Measurements from ENCODE around the gene GGCT.
A peak's percentile ranks its signal among the peaks of the same experiment; 100 is the strongest.
"Not testable (repeated sequence)": the region's sequence is repeated elsewhere in the genome, so short reads cannot be mapped to it uniquely, and the experiment has no call there.

Gene GGCT

DNA sequence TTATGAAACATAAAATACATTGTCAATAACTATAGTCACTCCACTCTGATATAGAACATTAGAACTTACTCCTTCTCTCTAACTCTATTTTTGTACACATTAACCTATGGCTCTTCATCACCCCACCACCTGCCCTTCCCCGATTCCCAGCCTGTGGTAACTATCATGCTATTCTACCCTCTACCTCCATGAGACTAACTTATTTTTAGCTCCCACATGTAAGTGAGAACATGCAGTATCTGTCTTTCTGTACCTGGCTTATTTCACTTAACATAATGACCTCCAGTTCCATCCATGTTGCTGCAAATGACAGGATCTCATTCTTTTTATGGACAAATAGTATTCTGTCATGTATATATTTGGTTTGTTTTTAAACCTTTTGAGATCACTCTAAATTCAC is 17.3 kb downstream of the GGCT start:
- H3K9me3 Mint-ChIP-seq, result peaks cover 6% of the 10 kb centered on the region
- H3K4me3 Mint-ChIP-seq, result no peak overlapping the region
- peaks cover 13% of the 10 kb centered on the region for H3K27me3 Mint-ChIP-seq
- H3K4me1 Mint-ChIP-seq, result no peaks in the 10 kb centered on the region
- no peak for ATAC-seq (replicated peaks; ENCODE audit: extremely low read depth, poor library complexity, severe bottlenecking)
- H3K36me3 Mint-ChIP-seq (ENCODE audit: insufficient read depth), result no peaks in the 10 kb centered on the region
- no peak for DNase-seq (ENCODE audit: low spot score in 2 of 2)
- H3K27ac Mint-ChIP-seq (ENCODE audit: low read depth), result no peak overlapping the region

DNA sequence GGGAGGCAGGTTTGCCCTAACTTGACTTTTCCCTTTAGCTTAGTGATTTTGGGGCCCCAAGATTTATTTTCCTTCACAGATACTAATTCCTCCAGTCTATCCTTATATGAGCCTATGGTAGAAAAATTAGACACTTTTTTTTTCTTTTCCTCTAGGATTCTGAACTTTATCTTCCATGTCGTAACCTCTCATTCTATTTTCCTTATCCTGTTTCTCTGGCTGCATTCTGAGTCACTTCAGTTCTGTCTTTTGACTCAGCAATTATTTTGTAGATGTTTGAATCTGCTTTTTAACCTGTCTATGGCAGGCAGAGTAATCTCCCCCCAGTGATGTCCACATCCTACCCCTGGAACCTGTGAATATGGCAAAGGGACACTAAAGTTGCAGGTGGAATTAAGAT is 19.0 kb downstream of the GGCT start:
- no peak for ATAC-seq (replicated peaks; ENCODE audit: extremely low read depth, poor library complexity, severe bottlenecking)
- Mint-ChIP-seq H3K27me3 (no peaks in the 10 kb centered on the region), H3K36me3 (ENCODE audit: insufficient read depth) (no peaks in the 10 kb centered on the region), H3K4me1 (no peaks in the 10 kb centered on the region), H3K4me3 (no peak overlapping the region), H3K9me3 (no peaks in the 10 kb centered on the region), H3K27ac (ENCODE audit: low read depth) (no peak overlapping the region)
- DNase-seq (ENCODE audit: low spot score in 2 of 2), result no peak

DNA sequence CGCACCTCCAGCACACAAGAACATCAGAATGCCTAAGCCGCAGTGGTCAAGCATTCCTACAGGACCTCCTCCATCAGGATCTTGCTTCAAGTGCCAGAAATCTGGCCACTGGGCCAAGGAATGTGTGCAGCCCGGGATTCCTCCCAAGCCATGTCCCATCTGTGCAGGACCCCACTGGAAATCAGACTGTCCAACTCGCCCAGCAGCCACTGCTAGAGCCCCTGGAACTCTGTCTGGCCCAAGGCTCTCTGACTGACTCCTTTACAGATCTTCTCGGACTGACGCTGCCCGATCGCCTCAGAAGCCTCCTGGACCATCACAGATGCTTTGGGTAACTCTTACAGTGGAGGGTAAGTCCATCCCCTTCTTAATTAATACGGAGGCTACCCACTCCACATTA is 23.2 kb downstream of the GGCT start:
- not testable (repeated sequence) for H3K27ac Mint-ChIP-seq (ENCODE audit: low read depth); H3K4me1 Mint-ChIP-seq; DNase-seq (ENCODE audit: low spot score in 2 of 2); H3K9me3 Mint-ChIP-seq; H3K36me3 Mint-ChIP-seq (ENCODE audit: insufficient read depth); H3K4me3 Mint-ChIP-seq; H3K27me3 Mint-ChIP-seq; ATAC-seq (replicated peaks; ENCODE audit: extremely low read depth, poor library complexity, severe bottlenecking)

DNA sequence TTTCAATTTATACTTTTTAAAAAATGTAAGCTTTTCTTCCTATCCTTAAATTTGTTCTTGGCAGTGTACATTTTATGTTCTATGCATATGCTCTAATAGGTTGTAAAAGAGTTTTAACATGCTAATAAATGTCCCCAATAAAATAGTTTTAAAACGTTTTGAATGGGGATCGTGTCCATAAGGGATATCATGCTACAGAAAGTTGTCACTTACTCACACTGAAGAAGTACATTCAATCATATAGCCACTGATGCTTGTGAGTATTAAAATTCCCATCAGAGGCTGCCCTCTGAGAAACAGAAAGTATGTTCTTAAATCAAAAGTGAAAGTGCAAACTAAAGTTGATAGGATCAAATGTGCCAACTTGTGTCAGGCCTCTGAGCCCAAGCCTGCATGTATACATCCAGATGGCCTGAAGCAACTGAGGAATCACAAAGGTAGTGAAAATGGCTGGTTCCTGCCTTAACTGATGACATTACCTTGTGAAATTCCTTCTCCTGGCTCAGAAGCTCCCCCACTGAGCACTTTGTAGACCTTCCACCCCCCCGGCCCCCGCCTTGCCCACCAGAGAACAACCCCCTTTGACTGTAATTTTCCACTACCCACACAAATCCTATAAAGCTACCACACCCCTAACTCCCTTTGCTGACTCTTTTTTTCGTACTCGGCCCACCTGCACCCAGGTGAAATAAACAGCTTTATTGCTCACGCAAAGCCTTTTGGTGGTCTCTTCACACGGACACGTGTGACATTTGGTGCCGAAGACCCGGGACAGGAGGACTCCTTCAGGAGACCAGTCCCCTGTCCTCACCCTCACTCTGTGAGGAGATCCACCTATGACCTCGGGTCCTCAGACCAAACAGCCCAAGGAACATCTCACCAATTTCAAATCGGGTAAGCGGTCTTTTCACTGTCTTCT is 25.2 kb downstream of the GGCT start:
- peaks cover 5% of the 10 kb centered on the region for H3K36me3 Mint-ChIP-seq (ENCODE audit: insufficient read depth)
- no peaks in the 10 kb centered on the region for H3K27me3 Mint-ChIP-seq
- no peak for DNase-seq (ENCODE audit: low spot score in 2 of 2)
- H3K9me3 Mint-ChIP-seq, result no peaks in the 10 kb centered on the region
- ATAC-seq (replicated peaks; ENCODE audit: extremely low read depth, poor library complexity, severe bottlenecking), result peak; percentile 63
- H3K4me1 Mint-ChIP-seq, result peaks cover 24% of the 10 kb centered on the region
- no peak overlapping the region for H3K27ac Mint-ChIP-seq (ENCODE audit: low read depth)
- peak overlapping the region; percentile 89 for H3K4me3 Mint-ChIP-seq

DNA sequence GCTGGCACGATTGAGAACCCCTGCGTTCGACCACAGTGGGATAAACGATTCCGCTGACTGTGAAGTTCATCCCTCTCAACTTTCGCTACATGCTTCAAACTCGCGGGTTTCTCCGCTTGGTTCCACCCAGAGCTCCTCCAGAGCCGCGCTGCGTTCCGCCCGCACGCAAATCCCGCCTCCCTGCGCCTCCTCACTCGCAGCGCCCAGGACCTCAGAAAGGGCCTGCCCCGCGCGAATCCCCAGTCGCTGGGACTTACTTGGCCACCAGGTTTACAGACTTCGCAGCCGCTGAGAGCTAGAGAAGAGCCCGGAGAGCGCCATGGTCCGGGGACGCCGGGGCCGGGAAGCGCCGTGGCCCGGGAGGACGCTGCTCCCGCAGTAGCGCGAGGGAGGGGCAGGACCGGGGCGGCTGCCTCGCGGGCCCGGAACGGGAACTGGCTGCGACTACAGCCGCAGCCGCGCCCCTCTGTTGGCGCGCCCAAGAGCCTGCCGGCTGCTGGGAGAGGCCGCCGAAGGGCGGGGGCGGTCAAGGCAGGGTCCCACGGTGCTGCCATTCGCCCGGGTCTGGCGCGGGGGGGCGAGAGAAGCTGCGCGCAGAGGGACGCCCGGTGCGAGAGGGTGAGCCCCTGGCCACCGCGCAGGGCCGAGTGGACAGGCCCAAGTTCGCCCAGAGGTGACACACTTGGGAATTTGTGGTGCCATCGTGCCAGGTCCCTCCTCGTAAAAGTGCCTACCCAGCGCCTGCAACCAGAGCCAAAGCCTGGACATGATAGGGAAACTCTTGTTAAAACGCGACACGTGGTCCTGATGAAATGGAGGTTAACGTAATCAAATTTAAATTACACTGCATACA is 26.1 kb downstream of the GGCT start, which contains the start of gene NOD1:
TSS of gene NOD1 (minus strand) at position 436 of the 853 bp plus-strand sequence. CDS start 21,863 bp downstream, outside the sequence.
- peak; percentile 80 for ATAC-seq (replicated peaks; ENCODE audit: extremely low read depth, poor library complexity, severe bottlenecking)
- Mint-ChIP-seq H3K4me3 (peak within 1 kb of the TSS; percentile 89), H3K9me3 (no peaks in the 10 kb centered on the region), H3K27ac (ENCODE audit: low read depth) (peak within 1 kb of the TSS; percentile 81), H3K27me3 (no peaks in the 10 kb centered on the region), H3K36me3 (ENCODE audit: insufficient read depth) (peaks cover 5% of the 10 kb centered on the region), H3K4me1 (peaks cover 33% of the 10 kb centered on the region)
- peak; percentile 35 to 36 for DNase-seq (ENCODE audit: low spot score in 2 of 2)

DNA sequence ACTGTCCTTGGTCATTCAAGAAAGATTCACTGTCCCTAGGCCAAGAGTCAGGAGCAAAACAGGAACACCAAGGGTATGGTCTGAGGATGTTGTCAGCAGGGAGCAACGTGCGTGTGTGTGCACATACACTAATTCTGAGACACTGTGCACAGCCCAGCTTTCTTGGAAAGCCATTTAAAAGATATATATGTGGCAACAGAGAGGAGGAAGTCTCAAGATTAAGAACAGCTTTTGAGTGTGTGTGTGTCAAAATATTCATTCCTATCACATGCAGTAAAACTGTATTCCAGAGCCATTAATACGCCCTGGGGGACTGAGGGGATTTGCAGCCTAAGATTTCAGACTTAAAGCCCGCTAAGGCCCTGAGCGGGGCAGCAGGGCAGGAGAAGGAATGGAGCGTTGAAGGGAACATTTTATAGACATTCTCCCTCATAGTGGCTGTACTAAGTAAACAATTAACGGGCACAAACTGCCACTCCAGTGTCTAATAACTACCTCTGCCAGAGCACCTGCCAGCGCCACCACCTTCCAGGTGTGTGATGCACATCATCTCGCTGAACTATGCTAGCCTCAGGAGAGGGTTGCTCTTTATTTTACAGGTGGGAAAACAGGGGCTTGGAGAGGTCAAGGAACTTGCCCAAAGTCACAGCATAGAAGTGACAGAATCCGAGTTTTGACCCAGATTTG is 28.0 kb downstream of the GGCT start:
- H3K36me3 Mint-ChIP-seq (ENCODE audit: insufficient read depth), result peaks cover 5% of the 10 kb centered on the region
- no peak overlapping the region for H3K27ac Mint-ChIP-seq (ENCODE audit: low read depth)
- H3K4me3 Mint-ChIP-seq, result peak overlapping the region; percentile 30

DNA sequence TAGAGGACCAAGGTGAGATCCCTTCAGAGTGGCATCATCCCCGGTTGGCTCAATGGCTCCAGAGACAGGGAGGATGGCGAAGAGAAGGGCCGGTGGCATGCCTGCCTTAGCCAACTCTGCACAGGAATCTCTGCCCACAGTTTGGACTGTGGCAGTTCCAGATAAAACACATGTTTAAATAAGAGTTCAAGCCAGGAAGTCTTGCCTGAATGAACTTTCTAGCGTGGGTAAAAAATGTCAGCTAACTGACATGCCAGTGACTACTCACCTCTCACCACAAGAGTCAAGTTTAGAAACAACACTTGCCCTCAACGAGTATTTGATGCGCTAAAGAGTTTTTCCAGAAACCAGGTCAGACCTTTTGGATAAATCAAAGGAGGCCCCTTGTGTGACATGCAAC is 29.0 kb downstream of the GGCT start:
- no peaks in the 10 kb centered on the region for H3K9me3 Mint-ChIP-seq
- H3K27me3 Mint-ChIP-seq, result no peaks in the 10 kb centered on the region
- H3K27ac Mint-ChIP-seq (ENCODE audit: low read depth), result no peak overlapping the region
- H3K4me3 Mint-ChIP-seq, result no peak overlapping the region
- no peak for DNase-seq (ENCODE audit: low spot score in 2 of 2)
- ATAC-seq (replicated peaks; ENCODE audit: extremely low read depth, poor library complexity, severe bottlenecking), result no peak
- H3K4me1 Mint-ChIP-seq, result peaks cover 61% of the 10 kb centered on the region
- H3K36me3 Mint-ChIP-seq (ENCODE audit: insufficient read depth), result peaks cover 7% of the 10 kb centered on the region

More for the DNA sequence above, 28.0 kb downstream of the GGCT start:
- no peak for ATAC-seq (replicated peaks; ENCODE audit: extremely low read depth, poor library complexity, severe bottlenecking)
- no peak for DNase-seq (ENCODE audit: low spot score in 2 of 2)
- no peaks in the 10 kb centered on the region for H3K27me3 Mint-ChIP-seq
- H3K9me3 Mint-ChIP-seq, result no peaks in the 10 kb centered on the region
- H3K4me1 Mint-ChIP-seq, result peaks cover 51% of the 10 kb centered on the region

DNA sequence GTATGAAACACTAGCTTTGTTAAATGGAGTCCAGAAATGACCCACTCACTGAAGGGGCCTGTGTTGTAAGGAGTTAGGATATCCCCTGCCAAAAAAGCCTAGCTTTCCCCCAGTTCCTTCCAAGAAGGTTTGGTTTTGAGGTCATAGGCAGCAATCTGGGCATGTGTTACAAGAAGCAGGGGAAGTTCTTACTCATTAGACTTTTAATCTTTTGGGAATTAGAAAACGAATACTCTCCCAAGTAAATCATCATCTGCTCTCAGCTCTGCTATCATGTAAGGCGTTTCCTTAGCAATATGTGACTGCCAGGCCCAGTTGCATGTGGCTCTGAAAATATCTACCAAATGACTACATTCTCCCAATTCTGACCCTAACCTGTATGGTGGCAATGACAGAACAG is 29.7 kb downstream of the GGCT start:
- Mint-ChIP-seq H3K27me3 (no peaks in the 10 kb centered on the region), H3K36me3 (ENCODE audit: insufficient read depth) (peaks cover 4% of the 10 kb centered on the region), H3K4me3 (no peak overlapping the region), H3K27ac (ENCODE audit: low read depth) (no peak overlapping the region), H3K9me3 (no peaks in the 10 kb centered on the region), H3K4me1 (peaks cover 68% of the 10 kb centered on the region)
- ATAC-seq (replicated peaks; ENCODE audit: extremely low read depth, poor library complexity, severe bottlenecking) (no peak), DNase-seq (ENCODE audit: low spot score in 2 of 2) (no peak)

DNA sequence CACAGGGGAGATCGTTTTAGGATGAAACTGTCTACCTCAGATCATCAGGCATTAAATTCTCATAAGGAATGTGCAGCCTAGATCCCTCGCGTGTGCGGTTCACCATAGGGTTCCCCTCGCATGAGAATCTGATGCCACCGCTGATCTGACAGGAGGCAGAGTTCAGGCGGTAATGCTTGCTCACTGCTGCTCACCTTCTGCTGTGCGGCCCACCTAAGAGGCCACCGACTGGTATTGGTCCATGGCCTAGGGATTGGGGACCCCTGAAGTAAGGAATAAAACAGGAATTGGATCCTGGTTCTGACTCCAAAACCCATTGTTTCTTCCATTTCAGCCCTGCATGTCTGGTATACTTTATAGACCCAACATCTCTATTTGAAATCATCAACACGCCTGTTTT is 30.1 kb downstream of the GGCT start:
- DNase-seq (ENCODE audit: low spot score in 2 of 2) (no peak), ATAC-seq (replicated peaks; ENCODE audit: extremely low read depth, poor library complexity, severe bottlenecking) (no peak)
- Mint-ChIP-seq H3K27me3 (no peaks in the 10 kb centered on the region), H3K4me1 (peaks cover 70% of the 10 kb centered on the region), H3K4me3 (no peak overlapping the region), H3K36me3 (ENCODE audit: insufficient read depth) (peaks cover 4% of the 10 kb centered on the region), H3K9me3 (no peaks in the 10 kb centered on the region), H3K27ac (ENCODE audit: low read depth) (no peak overlapping the region)

DNA sequence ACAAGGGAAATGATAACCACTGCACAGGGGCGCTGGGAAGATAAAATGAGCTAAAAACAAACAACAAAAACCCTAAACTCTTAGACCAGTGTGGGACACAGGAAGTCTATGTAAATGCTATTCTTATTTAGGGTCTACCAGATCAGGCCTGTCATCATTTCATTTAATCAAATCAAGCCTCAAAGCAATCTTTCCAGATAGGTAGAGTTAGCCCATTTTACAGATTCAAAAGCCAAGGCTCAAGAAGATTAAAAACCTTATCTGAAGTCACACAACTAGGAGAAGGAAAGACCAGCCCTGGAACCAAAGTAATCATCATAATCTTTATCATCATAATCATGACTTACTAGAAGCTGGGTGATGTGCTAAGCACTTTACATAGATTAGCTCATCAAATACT is 30.7 kb downstream of the GGCT start:
- Mint-ChIP-seq H3K9me3 (no peaks in the 10 kb centered on the region), H3K36me3 (ENCODE audit: insufficient read depth) (peaks cover 6% of the 10 kb centered on the region), H3K27ac (ENCODE audit: low read depth) (peak overlapping the region; percentile 30), H3K4me1 (peaks cover 75% of the 10 kb centered on the region), H3K4me3 (no peak overlapping the region), H3K27me3 (no peaks in the 10 kb centered on the region)
- ATAC-seq (replicated peaks; ENCODE audit: extremely low read depth, poor library complexity, severe bottlenecking) (no peak), DNase-seq (ENCODE audit: low spot score in 2 of 2) (no peak)

DNA sequence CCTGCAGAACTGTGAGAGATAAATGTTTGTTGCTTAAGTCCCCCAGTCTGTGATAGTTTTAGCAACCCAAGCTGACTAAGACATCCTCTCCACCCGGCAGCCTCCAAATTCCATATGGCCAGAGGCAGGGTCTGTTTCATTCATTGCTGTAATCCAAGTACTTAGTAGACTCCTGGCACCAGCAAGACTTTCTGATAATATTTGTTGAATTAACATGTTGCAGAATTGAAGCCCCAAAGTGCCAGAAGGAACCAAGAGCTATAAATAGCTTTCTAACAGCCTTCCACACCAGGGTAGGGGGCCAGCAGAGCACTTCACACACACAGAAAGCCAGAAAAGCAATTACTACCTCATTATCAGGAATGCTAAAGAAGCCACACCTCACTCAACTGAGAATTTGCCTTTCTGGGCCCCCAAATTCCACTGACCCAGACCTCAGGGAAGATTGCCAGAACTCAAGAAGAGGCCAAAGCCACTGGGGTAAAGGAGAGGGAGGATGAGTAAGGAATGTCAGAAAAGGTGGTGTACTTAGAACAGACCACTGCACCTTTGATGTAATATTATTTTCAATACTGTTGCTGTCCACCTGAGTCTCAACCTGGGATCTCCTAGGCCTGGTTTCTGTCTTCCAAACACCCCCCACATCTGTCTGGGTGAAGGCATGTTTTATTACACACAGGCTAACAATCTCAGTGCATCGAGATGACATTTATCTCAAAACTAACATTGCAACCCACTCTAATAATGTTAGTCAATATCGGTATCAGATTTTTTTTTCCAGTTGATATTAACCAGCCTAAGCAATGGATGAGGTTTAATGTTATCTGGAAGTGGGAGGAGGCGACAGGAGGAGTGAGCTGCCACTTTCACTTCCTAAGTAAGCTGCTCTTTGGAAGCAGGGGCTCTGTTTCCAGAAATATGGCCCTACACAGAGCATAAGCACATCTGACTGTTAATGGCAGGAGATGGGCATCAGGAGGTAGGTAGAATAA is 31.5 kb downstream of the GGCT start:
- Mint-ChIP-seq H3K27ac (ENCODE audit: low read depth) (peak overlapping the region; percentile 30), H3K4me1 (peaks cover 75% of the 10 kb centered on the region), H3K4me3 (no peak overlapping the region), H3K36me3 (ENCODE audit: insufficient read depth) (peaks cover 6% of the 10 kb centered on the region), H3K27me3 (no peaks in the 10 kb centered on the region), H3K9me3 (no peaks in the 10 kb centered on the region)
- no peak for DNase-seq (ENCODE audit: low spot score in 2 of 2)
- ATAC-seq (replicated peaks; ENCODE audit: extremely low read depth, poor library complexity, severe bottlenecking), result no peak
